HG02588 (cell line): ENCODE results near the gene CCDC88B.
"Not testable (repeated sequence)": the region's sequence is repeated elsewhere in the genome, so short reads cannot be mapped to it uniquely, and the experiment has no call there.

Source experiments
- ATAC-seq: cut with Tn5 transposase; IDR thresholded peaks from one replicate; pipeline ENCODE4 v1.9.1; 2021; ENCODE audit warnings: mild to moderate bottlenecking, moderate library complexity; ENCODE audit not compliant: unreplicated experiment

CCDC88B gene

GRCh38 chr11:64318766-64319761 is 20.9 kb upstream of the CCDC88B start:
- ATAC-seq: no peak

- ATAC-seq: no peak
Observed at GRCh38 chr11:64320556-64320955, 19.4 kb upstream of the CCDC88B start.

- ATAC-seq: no peak
Observed at GRCh38 chr11:64321026-64321425, 19.0 kb upstream of the CCDC88B start.

GRCh38 chr11:64321533-64321932 is 18.5 kb upstream of the CCDC88B start:
- ATAC-seq: no peak

GRCh38 chr11:64322925-64323260 is 17.1 kb upstream of the CCDC88B start:
- no peak for ATAC-seq

GRCh38 chr11:64323373-64323772 is 16.6 kb upstream of the CCDC88B start:
- ATAC-seq: no peak

- not testable (repeated sequence) for ATAC-seq
Observed at GRCh38 chr11:64323984-64324383, 16.0 kb upstream of the CCDC88B start.

- ATAC-seq: no peak
Observed at GRCh38 chr11:64324692-64325469, 15.1 kb upstream of the CCDC88B start.

- no peak for ATAC-seq
Observed at GRCh38 chr11:64327375-64327774, 12.6 kb upstream of the CCDC88B start.

GRCh38 chr11:64327993-64328392 is 12.0 kb upstream of the CCDC88B start:
- ATAC-seq: no peak

- no peak for ATAC-seq
Observed at GRCh38 chr11:64330888-64331287, 9.1 kb upstream of the CCDC88B start.

- peak; percentile 46 for ATAC-seq
Observed at GRCh38 chr11:64331569-64332371, 8.2 kb upstream of the CCDC88B start.

- no peak for ATAC-seq
Observed at GRCh38 chr11:64333556-64333955, 6.4 kb upstream of the CCDC88B start.

- peak; percentile 67 for ATAC-seq
Observed at GRCh38 chr11:64334764-64335735, 5.0 kb upstream of the CCDC88B start.

- no peak for ATAC-seq
Observed at GRCh38 chr11:64337538-64338249, 2.3 kb upstream of the CCDC88B start.

GRCh38 chr11:64338716-64339115 is 1.3 kb upstream of the CCDC88B start:
- no peak for ATAC-seq

- ATAC-seq: no peak
Observed at GRCh38 chr11:64339286-64339685, 718 bp upstream of the CCDC88B start.

- ATAC-seq: no peak
Observed at GRCh38 chr11:64340671-64341335, 799 bp downstream of the CCDC88B start.

GRCh38 chr11:64341429-64341828 is 1.4 kb downstream of the CCDC88B start:
- ATAC-seq: no peak
